Measurements from ENCODE around the gene SYTL3. TPM values are rescaled to one million over a fixed set of nuclear protein-coding genes. Genes with fewer than 3 reads are reported as not detected.

SYTL3 gene
- total RNA-seq, 1 experiment from 2014 or later = 0.65 TPM

GRCh38 chr6:158739673-158740072, 89.8 kb downstream of the SYTL3 start:
- TF ChIP-seq CTCF (IDR thresholded peaks at IDR 0.05; ENCODE audit: unreplicated experiment) = no peak
- CTCF ChIA-PET = interaction anchor here (0.6 to 0.7 kb wide), 2 partner anchors 25 to 1289 kb away, joined by 3 read pairs; no protein-coding TSS in a partner anchor
- no peak overlapping the region for H3K27ac Mint-ChIP-seq (ENCODE audit: low read depth, unreplicated experiment)

GRCh38 chr6:158743033-158743651, 93.3 kb downstream of the SYTL3 start:
- H3K4me1 Mint-ChIP-seq (ENCODE audit: insufficient read depth, unreplicated experiment) = peaks cover 22% of the 10 kb centered on the region
- no peak for TF ChIP-seq CTCF (IDR thresholded peaks at IDR 0.05; ENCODE audit: unreplicated experiment)
- H3K9me3 Mint-ChIP-seq (ENCODE audit: unreplicated experiment) = peaks cover 7% of the 10 kb centered on the region
- DNase-seq (ENCODE audit: unreplicated experiment) = peak; percentile 58
- CTCF ChIA-PET = interaction anchor here (0.6 to 2.3 kb wide), 12 partner anchors 9 to 522 kb away, joined by 3 to 14 read pairs (median 4); partner anchors contain the start of gene DYNLT1
- H3K36me3 Mint-ChIP-seq (ENCODE audit: insufficient read depth, unreplicated experiment) = no peaks in the 10 kb centered on the region
- POLR2A ChIA-PET = interaction anchor here (0.7 to 1.9 kb wide), 11 partner anchors 9 to 378 kb away, joined by 3 to 13 read pairs (median 4); partner anchors contain the start of gene RSPH3
- H3K27me3 Mint-ChIP-seq (ENCODE audit: insufficient read depth, unreplicated experiment) = no peaks in the 10 kb centered on the region
- intact Hi-C loops (cut with micrococcal nuclease) = no loop called here
- no peak overlapping the region for H3K4me3 Mint-ChIP-seq (ENCODE audit: unreplicated experiment)
- H3K27ac Mint-ChIP-seq (ENCODE audit: low read depth, unreplicated experiment) = no peak overlapping the region
- BruUV-seq (replicated peaks) = no TSS peak

More at GRCh38 chr6:158739673-158740072, 89.8 kb downstream of the SYTL3 start:
- Mint-ChIP-seq H3K36me3 (ENCODE audit: insufficient read depth, unreplicated experiment) (no peaks in the 10 kb centered on the region), H3K27me3 (ENCODE audit: insufficient read depth, unreplicated experiment) (no peaks in the 10 kb centered on the region), H3K4me1 (ENCODE audit: insufficient read depth, unreplicated experiment) (peaks cover 29% of the 10 kb centered on the region), H3K9me3 (ENCODE audit: unreplicated experiment) (peaks cover 7% of the 10 kb centered on the region), H3K4me3 (ENCODE audit: unreplicated experiment) (no peak overlapping the region)
- BruUV-seq (replicated peaks) = no TSS peak
- intact Hi-C loops (cut with micrococcal nuclease) = no loop called here
- DNase-seq (ENCODE audit: unreplicated experiment) = no peak
- POLR2A ChIA-PET = no interaction called here

- Mint-ChIP-seq H3K4me1 (ENCODE audit: insufficient read depth, unreplicated experiment) (peaks cover 7% of the 10 kb centered on the region), H3K27me3 (ENCODE audit: insufficient read depth, unreplicated experiment) (no peaks in the 10 kb centered on the region), H3K27ac (ENCODE audit: low read depth, unreplicated experiment) (no peak overlapping the region), H3K4me3 (ENCODE audit: unreplicated experiment) (no peak overlapping the region), H3K9me3 (ENCODE audit: unreplicated experiment) (no peaks in the 10 kb centered on the region), H3K36me3 (ENCODE audit: insufficient read depth, unreplicated experiment) (no peaks in the 10 kb centered on the region)
- ChIA-PET CTCF (interaction anchor here (0.7 to 2.3 kb wide), 5 partner anchors 19 to 228 kb away, joined by 3 to 14 read pairs (median 3); no protein-coding TSS in a partner anchor), POLR2A (interaction anchor here (0.8 to 2.3 kb wide), 7 partner anchors 10 to 240 kb away, joined by 3 to 6 read pairs (median 4); no protein-coding TSS in a partner anchor)
- intact Hi-C loops (cut with micrococcal nuclease) = no loop called here
- BruUV-seq (replicated peaks) = no TSS peak
- no peak for TF ChIP-seq CTCF (IDR thresholded peaks at IDR 0.05; ENCODE audit: unreplicated experiment)
- DNase-seq (ENCODE audit: unreplicated experiment) = no peak
Observed at GRCh38 chr6:158744986-158745430, 95.2 kb downstream of the SYTL3 start.

- CTCF ChIA-PET = interaction anchor here (0.6 kb wide), 1 partner anchor 109 kb away, joined by 3 read pairs; no protein-coding TSS in a partner anchor
- intact Hi-C loops (cut with micrococcal nuclease) = no loop called here
- Mint-ChIP-seq H3K4me3 (ENCODE audit: unreplicated experiment) (no peak overlapping the region), H3K36me3 (ENCODE audit: insufficient read depth, unreplicated experiment) (no peaks in the 10 kb centered on the region), H3K27me3 (ENCODE audit: insufficient read depth, unreplicated experiment) (no peaks in the 10 kb centered on the region), H3K9me3 (ENCODE audit: unreplicated experiment) (no peaks in the 10 kb centered on the region), H3K4me1 (ENCODE audit: insufficient read depth, unreplicated experiment) (no peaks in the 10 kb centered on the region), H3K27ac (ENCODE audit: low read depth, unreplicated experiment) (no peak overlapping the region)
- POLR2A ChIA-PET = interaction anchor here (0.6 kb wide), 1 partner anchor 519 kb away, joined by 3 read pairs; no protein-coding TSS in a partner anchor
- no TSS peak for BruUV-seq (replicated peaks)
- TF ChIP-seq CTCF (IDR thresholded peaks at IDR 0.05; ENCODE audit: unreplicated experiment) = no peak
- DNase-seq (ENCODE audit: unreplicated experiment) = no peak
Observed at GRCh38 chr6:158751224-158751623, 101.4 kb downstream of the SYTL3 start.

All from MCF 10A (cell line).